ENCODE results near the gene GALNT7.

DNA sequence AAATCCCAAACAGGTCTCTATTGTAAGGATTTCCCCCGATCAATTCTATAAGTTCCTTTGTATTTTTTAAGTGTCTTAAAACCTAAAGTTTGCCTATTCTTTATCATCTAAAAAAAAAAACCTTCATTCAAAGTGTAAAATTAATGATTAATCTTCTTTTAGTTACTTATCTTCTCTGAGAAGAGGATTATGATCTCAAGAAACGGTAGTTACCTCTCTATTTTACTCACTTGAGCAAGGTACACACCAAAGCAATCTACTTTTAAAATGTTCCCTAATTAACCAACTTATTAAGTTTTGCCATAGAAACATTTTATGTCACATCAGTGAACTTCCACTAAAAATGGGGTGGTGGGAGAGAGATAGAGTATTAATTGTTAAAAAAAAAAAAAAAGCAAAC is 15.2 kb upstream of the GALNT7 start:
- TF ChIP-seq, protein P1, sequence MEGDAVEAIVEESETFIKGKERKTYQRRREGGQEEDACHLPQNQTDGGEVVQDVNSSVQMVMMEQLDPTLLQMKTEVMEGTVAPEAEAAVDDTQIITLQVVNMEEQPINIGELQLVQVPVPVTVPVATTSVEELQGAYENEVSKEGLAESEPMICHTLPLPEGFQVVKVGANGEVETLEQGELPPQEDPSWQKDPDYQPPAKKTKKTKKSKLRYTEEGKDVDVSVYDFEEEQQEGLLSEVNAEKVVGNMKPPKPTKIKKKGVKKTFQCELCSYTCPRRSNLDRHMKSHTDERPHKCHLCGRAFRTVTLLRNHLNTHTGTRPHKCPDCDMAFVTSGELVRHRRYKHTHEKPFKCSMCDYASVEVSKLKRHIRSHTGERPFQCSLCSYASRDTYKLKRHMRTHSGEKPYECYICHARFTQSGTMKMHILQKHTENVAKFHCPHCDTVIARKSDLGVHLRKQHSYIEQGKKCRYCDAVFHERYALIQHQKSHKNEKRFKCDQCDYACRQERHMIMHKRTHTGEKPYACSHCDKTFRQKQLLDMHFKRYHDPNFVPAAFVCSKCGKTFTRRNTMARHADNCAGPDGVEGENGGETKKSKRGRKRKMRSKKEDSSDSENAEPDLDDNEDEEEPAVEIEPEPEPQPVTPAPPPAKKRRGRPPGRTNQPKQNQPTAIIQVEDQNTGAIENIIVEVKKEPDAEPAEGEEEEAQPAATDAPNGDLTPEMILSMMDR (conservative IDR thresholded peaks at IDR 0.05; ENCODE audit: low read depth, low read length) = no peak
- TF ChIP-seq EZH2 (IDR thresholded peaks at IDR 0.05; ENCODE audit: low read length, unreplicated experiment) (no peak), EZH2phosphoT487 (IDR thresholded peaks at IDR 0.05; ENCODE audit: borderline replicate concordance, low read length) (no peak)

Measured in PC-3 (cell line).